GM18520 (cell line): ENCODE data around the gene CST7.
"Not testable (repeated sequence)": the region's sequence is repeated elsewhere in the genome, so short reads cannot be mapped to it uniquely, and the experiment has no call there.

ENCODE experiments used
- ATAC-seq: cut with Tn5 transposase; IDR thresholded peaks from one replicate; pipeline ENCODE4 v1.9.1; 2021; ENCODE audit not compliant: unreplicated experiment

CST7 gene

GRCh38 chr20:24929867-24930723 is 19.0 kb upstream of the CST7 start:
- ATAC-seq: not testable (repeated sequence)

GRCh38 chr20:24930724-24931688 is 18.1 kb upstream of the CST7 start:
- ATAC-seq: not testable (repeated sequence)

- not testable (repeated sequence) for ATAC-seq
These were observed 17.2 kb upstream of the CST7 start for GRCh38 chr20:24931893-24932292.

- ATAC-seq: no peak
These were observed 15.7 kb upstream of the CST7 start for GRCh38 chr20:24933266-24933908.

GRCh38 chr20:24934101-24934661 is 14.9 kb upstream of the CST7 start:
- ATAC-seq: no peak

- no peak for ATAC-seq
These were observed 14.4 kb upstream of the CST7 start for GRCh38 chr20:24934716-24935115.

GRCh38 chr20:24935140-24935539 is 13.9 kb upstream of the CST7 start:
- ATAC-seq: no peak

GRCh38 chr20:24935766-24936525 is 13.1 kb upstream of the CST7 start:
- no peak for ATAC-seq

- ATAC-seq: no peak
These were observed 12.3 kb upstream of the CST7 start for GRCh38 chr20:24936526-24937407.

GRCh38 chr20:24937579-24937978 is 11.5 kb upstream of the CST7 start:
- ATAC-seq: no peak

- ATAC-seq: no peak
These were observed 10.6 kb upstream of the CST7 start for GRCh38 chr20:24938498-24938897.

- no peak for ATAC-seq
These were observed 10.0 kb upstream of the CST7 start for GRCh38 chr20:24939036-24939435.

- no peak for ATAC-seq
These were observed 6.4 kb upstream of the CST7 start for GRCh38 chr20:24942679-24943078.

- no peak for ATAC-seq
These were observed 5.9 kb upstream of the CST7 start for GRCh38 chr20:24943196-24943595.

GRCh38 chr20:24943731-24944130 is 5.3 kb upstream of the CST7 start:
- no peak for ATAC-seq

GRCh38 chr20:24946376-24946775 is 2.7 kb upstream of the CST7 start:
- not testable (repeated sequence) for ATAC-seq

- ATAC-seq: not testable (repeated sequence)
These were observed 602 bp upstream of the CST7 start for GRCh38 chr20:24948396-24948938.

GRCh38 chr20:24949756-24950127 is 673 bp downstream of the CST7 start:
- ATAC-seq: no peak
